ENCODE measurements around the gene ZFAND6.

GRCh38 chr15:80110920-80111319 lies 51.4 kb downstream of the ZFAND6 start:
- TF ChIP-seq CTCF (IDR thresholded peaks at IDR 0.05), result no peak
- no peak for TF ChIP-seq POLR2A (IDR thresholded peaks at IDR 0.05)

Measured in Peyer's patch (tissue), 4 donors.